GM20000 (cell line): ENCODE measurements around the gene RUNDC1.

Source experiments
- DNase-seq: peaks from one replicate; pipeline ENCODE4 v3.0.0; 2012; ENCODE audit warnings: low spot score
- TF ChIP-seq, protein P1 (sequence below): IDR thresholded peaks from 2 replicates; pipeline ENCODE4 v1.5.1; 2012; ENCODE audit warnings: mild to moderate bottlenecking, control low read depth; ENCODE audit errors: extremely low read depth, missing control alignments

RUNDC1 gene

DNA sequence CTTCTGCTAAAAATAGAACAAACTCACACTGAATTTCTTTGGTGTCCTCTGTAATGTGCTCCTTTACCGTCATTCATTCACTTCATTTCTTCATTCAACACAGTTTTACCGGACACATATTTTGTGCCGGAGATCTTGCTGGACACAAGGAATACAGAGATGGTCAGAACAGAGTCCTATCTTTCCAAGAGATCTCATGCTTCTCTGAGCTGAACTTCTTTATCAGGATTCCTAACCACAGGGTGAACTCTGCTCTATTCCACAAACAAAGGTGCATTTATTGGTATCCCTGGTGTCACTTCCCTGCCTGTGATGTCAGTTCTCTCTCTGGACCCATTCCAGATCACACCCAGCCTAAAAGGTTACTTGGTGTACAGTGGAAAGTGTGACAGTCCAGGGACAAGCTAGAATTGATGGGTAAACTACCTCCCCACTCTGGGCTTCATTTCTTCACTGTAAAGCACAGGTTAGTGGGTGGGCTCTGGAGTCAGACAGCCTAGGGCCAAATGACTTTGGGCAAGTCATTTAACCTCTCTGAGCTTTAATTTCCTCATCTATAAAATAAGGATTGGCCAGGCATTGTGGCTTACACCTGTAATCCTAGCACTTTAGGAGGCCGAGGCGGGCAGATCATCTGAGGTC, 30.4 kb downstream of the RUNDC1 start:
- TF ChIP-seq, protein P1, sequence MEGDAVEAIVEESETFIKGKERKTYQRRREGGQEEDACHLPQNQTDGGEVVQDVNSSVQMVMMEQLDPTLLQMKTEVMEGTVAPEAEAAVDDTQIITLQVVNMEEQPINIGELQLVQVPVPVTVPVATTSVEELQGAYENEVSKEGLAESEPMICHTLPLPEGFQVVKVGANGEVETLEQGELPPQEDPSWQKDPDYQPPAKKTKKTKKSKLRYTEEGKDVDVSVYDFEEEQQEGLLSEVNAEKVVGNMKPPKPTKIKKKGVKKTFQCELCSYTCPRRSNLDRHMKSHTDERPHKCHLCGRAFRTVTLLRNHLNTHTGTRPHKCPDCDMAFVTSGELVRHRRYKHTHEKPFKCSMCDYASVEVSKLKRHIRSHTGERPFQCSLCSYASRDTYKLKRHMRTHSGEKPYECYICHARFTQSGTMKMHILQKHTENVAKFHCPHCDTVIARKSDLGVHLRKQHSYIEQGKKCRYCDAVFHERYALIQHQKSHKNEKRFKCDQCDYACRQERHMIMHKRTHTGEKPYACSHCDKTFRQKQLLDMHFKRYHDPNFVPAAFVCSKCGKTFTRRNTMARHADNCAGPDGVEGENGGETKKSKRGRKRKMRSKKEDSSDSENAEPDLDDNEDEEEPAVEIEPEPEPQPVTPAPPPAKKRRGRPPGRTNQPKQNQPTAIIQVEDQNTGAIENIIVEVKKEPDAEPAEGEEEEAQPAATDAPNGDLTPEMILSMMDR, result no peak
- no peak for DNase-seq

DNA sequence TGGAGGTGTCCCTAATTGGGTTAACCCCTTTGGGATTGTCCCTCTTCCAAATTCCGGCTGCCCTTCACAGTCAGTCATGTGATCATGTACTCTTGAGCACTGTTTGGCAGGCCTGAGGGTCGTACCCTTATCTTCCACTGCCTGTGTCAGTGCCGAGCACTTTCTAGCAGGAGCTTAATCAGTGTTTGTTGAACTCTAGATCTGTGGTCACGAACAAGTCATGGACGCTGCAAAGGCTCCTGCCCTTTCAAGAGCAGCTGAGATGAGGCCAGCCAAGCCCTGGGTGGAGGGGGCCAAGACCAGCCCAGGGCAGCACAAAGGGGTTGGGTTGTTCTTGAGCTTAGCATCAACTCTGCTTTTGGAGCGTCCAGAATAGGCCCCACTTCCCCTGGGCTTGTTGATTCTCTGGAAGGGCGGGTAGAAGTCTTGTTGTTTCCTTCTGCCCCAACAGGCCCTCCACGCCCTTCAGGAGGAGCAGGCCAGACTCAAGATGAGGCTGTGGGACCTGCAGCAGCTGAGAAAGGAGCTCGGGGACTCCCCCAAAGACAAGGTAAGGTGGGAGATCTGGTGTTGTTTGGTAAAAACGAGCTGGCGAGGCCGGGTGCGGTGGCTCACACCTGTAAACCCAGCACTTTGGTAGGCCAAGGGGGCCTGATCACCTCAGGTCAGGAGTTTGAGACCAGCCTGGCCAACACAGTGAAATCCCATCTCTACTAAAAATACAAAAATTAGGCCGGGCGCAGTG, 31.5 kb downstream of the RUNDC1 start:
- TF ChIP-seq, protein P1, result no peak
- DNase-seq, result no peak

DNA sequence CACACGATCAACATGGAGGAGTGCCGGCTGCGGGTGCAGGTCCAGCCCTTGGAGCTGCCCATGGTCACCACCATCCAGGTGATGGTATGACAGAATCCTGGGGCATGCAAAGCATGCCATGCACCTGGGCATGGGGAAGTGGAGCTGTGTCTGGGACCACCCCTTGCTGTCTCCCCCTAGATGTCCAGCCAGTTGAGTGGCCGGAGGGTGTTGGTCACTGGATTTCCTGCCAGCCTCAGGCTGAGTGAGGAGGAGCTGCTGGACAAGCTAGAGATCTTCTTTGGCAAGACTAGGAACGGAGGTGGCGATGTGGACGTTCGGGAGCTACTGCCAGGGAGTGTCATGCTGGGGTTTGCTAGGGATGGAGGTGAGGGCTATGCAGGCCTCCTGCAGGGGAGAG, 32.9 kb downstream of the RUNDC1 start:
- TF ChIP-seq, protein P1, result no peak
- DNase-seq, result no peak

DNA sequence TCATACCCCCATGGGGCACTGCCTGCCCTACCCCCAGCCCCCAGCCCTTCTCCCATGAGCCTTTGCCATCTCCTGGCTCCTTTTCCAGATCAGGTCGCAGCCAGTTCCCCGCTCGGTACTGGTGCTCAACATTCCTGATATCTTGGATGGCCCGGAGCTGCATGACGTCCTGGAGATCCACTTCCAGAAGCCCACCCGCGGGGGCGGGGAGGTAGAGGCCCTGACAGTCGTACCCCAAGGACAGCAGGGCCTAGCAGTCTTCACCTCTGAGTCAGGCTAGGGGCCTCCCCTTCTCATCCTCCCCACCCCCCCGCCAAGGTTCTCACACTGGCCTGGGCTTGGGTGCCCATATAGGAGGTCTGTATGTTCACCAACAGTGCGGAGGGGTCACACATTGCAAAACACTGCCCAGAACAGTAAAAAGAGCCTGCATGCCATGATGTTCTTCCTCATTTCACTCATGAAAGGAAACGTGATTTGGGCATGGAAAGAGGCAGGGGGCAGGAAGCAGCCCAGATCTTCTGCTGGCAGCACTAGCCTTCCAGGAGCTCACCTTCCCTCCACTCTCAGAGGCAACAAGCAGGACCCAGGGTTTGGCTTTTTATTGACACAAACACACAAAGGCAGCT, 33.8 kb downstream of the RUNDC1 start:
- TF ChIP-seq, protein P1, result no peak
- no peak for DNase-seq

DNA sequence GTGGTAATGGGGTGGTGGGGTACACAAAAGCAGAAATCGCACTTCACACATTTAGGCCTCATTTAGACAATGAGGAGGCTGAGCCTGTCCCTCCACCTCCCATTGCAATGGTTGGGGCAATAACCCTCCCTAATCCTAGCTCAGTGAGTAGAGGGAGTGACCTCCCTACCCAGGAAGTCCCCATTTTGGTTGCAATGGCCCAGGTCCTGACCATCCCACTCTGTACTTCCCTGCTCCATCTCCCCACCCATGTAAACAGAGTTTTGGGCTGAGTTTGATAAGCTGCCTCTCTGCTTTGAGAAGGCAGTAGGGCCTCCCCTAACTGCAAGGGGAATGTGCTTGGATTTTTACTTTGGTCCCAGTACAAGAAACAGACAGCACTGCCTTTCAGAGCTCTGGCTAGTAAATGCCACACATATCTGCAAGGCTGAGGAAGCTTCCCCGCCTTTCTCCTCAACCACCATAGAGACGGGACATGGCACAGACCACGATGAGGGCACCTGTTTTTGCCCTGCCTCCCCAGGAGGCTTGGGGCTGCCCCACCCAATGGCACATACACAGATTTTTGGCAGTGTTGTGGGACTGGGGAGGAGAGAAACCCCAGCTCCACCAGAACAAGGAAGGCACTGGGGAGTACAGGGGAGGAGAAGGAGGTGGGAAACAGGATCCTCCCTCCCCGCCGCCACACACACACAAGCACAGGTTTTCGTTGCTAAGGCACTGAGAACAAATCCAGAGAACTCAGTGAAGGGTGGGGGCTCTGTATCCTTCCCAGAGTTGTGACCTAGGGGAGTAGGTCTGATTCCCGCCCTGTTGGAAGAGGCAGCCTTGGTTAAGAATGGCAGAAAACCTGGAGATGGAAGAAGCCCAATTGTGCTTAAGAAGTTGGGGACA, 34.5 kb downstream of the RUNDC1 start:
- DNase-seq, result no peak
- TF ChIP-seq, protein P1, result no peak

DNA sequence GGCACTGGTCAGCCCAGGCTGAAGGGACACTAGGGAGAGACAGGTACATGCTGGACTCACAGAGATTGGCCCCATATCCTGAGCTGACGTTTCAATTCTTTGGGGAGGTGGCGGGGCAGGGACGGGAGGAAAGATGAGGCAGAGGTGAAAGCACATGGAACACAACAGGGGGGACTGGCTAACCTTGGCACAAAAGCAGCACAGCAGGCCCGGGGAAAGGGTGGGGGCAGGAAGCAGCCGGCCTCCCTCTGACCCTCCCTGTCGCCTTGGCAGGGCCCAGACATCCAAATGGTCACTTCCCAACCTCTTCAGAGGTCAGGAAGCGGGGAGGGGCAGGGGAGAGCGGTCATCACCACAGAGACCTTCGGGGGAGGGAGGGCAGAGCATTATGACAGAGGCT, 35.2 kb downstream of the RUNDC1 start:
- DNase-seq, result no peak
- TF ChIP-seq, protein P1, result no peak
